H1 (cell line): ENCODE results near the gene PDE6B. TPM values are rescaled to one million over a fixed set of nuclear protein-coding genes. Genes with fewer than 3 reads are reported as not detected.
A peak's percentile ranks its signal among the peaks of the same experiment; 100 is the strongest.

Source experiments
- ASH2L ChIP-seq: fragments of 200-600, 300-600 bp; sonication (generic); IDR thresholded peaks from one replicate; pipeline ENCODE4 v1.7.1; 2017; ENCODE audit warnings: low read length
- EGR1 ChIP-seq: IDR thresholded peaks from 2 replicates; pipeline ENCODE4 v1.6.1; 2011; ENCODE audit warnings: low read depth, low read length, borderline replicate concordance
- GTF2F1 ChIP-seq: IDR thresholded peaks from 2 replicates; pipeline ENCODE4 v1.6.1; 2012; ENCODE audit warnings: low read depth, low read length, improper control_type of control experiment, borderline replicate concordance
- KDM5A ChIP-seq: fragments of 200-600 bp; IDR thresholded peaks from 2 replicates; pipeline ENCODE4 v1.7.1; 2012; ENCODE audit warnings: mild to moderate bottlenecking, low read length, inconsistent platforms, mixed read lengths
- MAX ChIP-seq: IDR thresholded peaks from 2 replicates; pipeline ENCODE4 v1.6.1; 2012; ENCODE audit warnings: inconsistent platforms
- PHF8 ChIP-seq: fragments of 200-600 bp; sonication (generic); conservative IDR thresholded peaks from 2 replicates; pipeline ENCODE4 v1.7.1; 2012; ENCODE audit warnings: low read depth, mild to moderate bottlenecking, inconsistent platforms, low read length, moderate library complexity
- POLR2A ChIP-seq, 2 experiments: IDR thresholded peaks; 1 replicate in 1 of 2; 2 replicates in 1 of 2; pipeline ENCODE4 v1.6.1; 2011; ENCODE audit warnings: low read depth in 2 of 2, low read length in 2 of 2, mild to moderate bottlenecking in 2 of 2; ENCODE audit errors: control extremely low read depth in 1 of 2
- RBBP5 ChIP-seq: IDR thresholded peaks from 2 replicates; pipeline ENCODE4 v1.7.1; 2012; ENCODE audit warnings: low read depth, mild to moderate bottlenecking, inconsistent platforms, low read length, moderate library complexity, borderline replicate concordance
- RXRA ChIP-seq: IDR thresholded peaks from 2 replicates; pipeline ENCODE4 v1.6.1; 2011; ENCODE audit warnings: low read depth, mild to moderate bottlenecking, low read length, moderate library complexity; ENCODE audit not compliant: insufficient read depth
- SP2 ChIP-seq: IDR thresholded peaks from 2 replicates; pipeline ENCODE4 v1.6.1; 2012; ENCODE audit warnings: mild to moderate bottlenecking, low read length, inconsistent platforms
- TBP ChIP-seq: IDR thresholded peaks from 2 replicates; pipeline ENCODE4 v1.6.1; 2011; ENCODE audit warnings: low read depth, low read length, improper control_type of control experiment
- TEAD4 ChIP-seq: IDR thresholded peaks from 2 replicates; pipeline ENCODE4 v1.6.1; 2012; ENCODE audit warnings: low read depth, low read length, inconsistent platforms, mixed read lengths
- USF2 ChIP-seq: IDR thresholded peaks from 2 replicates; pipeline ENCODE4 v1.6.1; 2011; ENCODE audit warnings: low read length, improper control_type of control experiment
- polyA plus RNA-seq, 7 experiments: library from polyadenylated mRNA; depleted of rRNA in 3 of 7; stranded (reverse) in 5 of 7; unstranded in 2 of 7; fragments of >200 nt in 5 of 7; fragments of 200-250 nt in 2 of 7; gene quantifications; 1 replicate in 5 of 7; 2 replicates in 1 of 7; 4 replicates in 1 of 7; pipeline versions ENCODE4 v1.2.1 to v1.2.3, GENCODE V29; 2011 to 2013; ENCODE audit warnings: missing spikeins in 2 of 7, mixed read lengths in 2 of 7
- total RNA-seq: library from RNA; stranded (reverse); fragmentation: NEBNext Ultra II Directional; extraction: Animal tissue kit (Norgen Biotek cat#: 25700); gene quantifications from 2 replicates; pipeline ENCODE4 v1.2.1, GENCODE V29; 2021
- TF ChIP-seq, protein P1 (sequence below): IDR thresholded peaks from 2 replicates; pipeline ENCODE4 v1.6.1; 2011; ENCODE audit warnings: low read depth, mild to moderate bottlenecking, low read length; ENCODE audit not compliant: insufficient read depth
- TF ChIP-seq, protein P2 (sequence below): IDR thresholded peaks from 2 replicates; pipeline ENCODE4 v1.6.1; 2012; ENCODE audit warnings: inconsistent platforms

The PDE6B gene
- total and polyA plus RNA-seq, 2 of the 8 experiments (the other 6 are each of a cell fraction or from before 2014, with no cell fraction given) = 4.1 to 8.4 TPM

GRCh38 chr4:663438-664428, 38.4 kb downstream of the PDE6B start (continued):
- TF ChIP-seq, protein P1, sequence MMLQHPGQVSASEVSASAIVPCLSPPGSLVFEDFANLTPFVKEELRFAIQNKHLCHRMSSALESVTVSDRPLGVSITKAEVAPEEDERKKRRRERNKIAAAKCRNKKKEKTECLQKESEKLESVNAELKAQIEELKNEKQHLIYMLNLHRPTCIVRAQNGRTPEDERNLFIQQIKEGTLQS = no peak
- TF ChIP-seq EGR1 (peak; percentile 90; the same call in 1 of the 2 replicates), TBP (peak; percentile 31; the same call in 1 of the 2 replicates), MAX (peak; percentile 92), USF2 (peak; percentile 69), PHF8 (peak; percentile 60), GTF2F1 (no peak), RBBP5 (0 out of 2 replicates have a peak, but pooled peaks have one; percentile 39), SP2 (no peak), POLR2A (IDR thresholded peaks at IDR 0.05; ENCODE audit: control extremely low read depth in 1 of 2, low read depth in 2 of 2, low read length in 2 of 2) (peak in 1 of 2 experiments; percentile 74; a peak in 2 of 3 replicates), ASH2L (peak; percentile 24), KDM5A (no peak), RXRA (no peak), TEAD4 (0 out of 2 replicates have a peak, but pooled peaks have one; percentile 44)
- TF ChIP-seq, protein P2, sequence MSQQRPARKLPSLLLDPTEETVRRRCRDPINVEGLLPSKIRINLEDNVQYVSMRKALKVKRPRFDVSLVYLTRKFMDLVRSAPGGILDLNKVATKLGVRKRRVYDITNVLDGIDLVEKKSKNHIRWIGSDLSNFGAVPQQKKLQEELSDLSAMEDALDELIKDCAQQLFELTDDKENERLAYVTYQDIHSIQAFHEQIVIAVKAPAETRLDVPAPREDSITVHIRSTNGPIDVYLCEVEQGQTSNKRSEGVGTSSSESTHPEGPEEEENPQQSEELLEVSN = peak; percentile 85
